Measurements from ENCODE around the gene PHF2.

DNA sequence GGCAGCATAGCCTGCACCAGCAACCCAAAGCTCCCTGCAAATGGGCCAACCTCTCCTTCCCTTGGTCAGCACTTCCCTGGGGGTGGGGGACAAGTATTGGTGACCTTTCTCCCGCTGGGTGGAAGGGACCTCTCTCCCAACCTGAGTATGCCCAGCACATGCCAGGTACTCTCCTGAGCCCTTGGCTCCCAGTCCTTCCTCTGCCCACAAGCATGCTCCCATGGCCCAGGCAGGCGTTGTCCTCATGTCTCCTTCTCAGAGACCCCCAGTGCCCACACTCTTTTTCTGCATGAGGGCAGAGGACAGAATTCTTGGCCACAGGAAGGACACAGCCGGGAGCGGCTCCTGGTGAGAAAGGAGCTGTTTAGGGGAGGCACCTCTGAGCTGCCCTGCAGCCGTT lies 60.3 kb downstream of the PHF2 start:
- TF ChIP-seq CTCF (IDR thresholded peaks at IDR 0.05) (no peak), POLR2A (IDR thresholded peaks at IDR 0.05) (no peak), POLR2AphosphoS5 (IDR thresholded peaks at IDR 0.05) (no peak), EP300 (IDR thresholded peaks at IDR 0.05) (no peak)

Data from sigmoid colon (tissue), 4 donors.